GM23338 (cell line): ENCODE data around the gene GH1. TPM values are rescaled to one million over a fixed set of nuclear protein-coding genes. Genes with fewer than 3 reads are reported as not detected.
A peak's percentile ranks its signal among the peaks of the same experiment; 100 is the strongest.

Experiments
- ATAC-seq: fragments of 200-7000 bp; cut with Tn5 transposase; 3 replicates; pipeline ENCODE4 v1.9.1; 2020
- DNase-seq: peaks from one replicate; pipeline ENCODE4 v3.0.0-alpha.2; 2015; ENCODE audit warnings: low spot score
- H2AFZ ChIP-seq: fragments of 200-600 bp; sonication (generic); 2 replicates; pipeline ENCODE4 v1.8.0; 2016; ENCODE audit warnings: antibody characterized with exemption, mild to moderate bottlenecking, moderate library complexity
- H3F3A ChIP-seq: fragments of 200-600 bp; sonication (generic); replicated peaks from 2 replicates; pipeline ENCODE4 v1.8.0; 2017; ENCODE audit warnings: antibody characterized with exemption, mixed run types, low read depth
- H3K27ac ChIP-seq: fragments of 200-600 bp; sonication (generic); 2 replicates; pipeline ENCODE4 v1.6.1; 2016; ENCODE audit warnings: low read depth
- H3K27me3 ChIP-seq: fragments of 200-600 bp; sonication (generic); 2 replicates; pipeline ENCODE4 v1.8.0; 2016; ENCODE audit warnings: mild to moderate bottlenecking, mixed run types, moderate library complexity; ENCODE audit not compliant: insufficient read depth
- H3K36me3 ChIP-seq: fragments of 200-600 bp; sonication (generic); 2 replicates; pipeline ENCODE4 v1.8.0; 2016; ENCODE audit warnings: mild to moderate bottlenecking; ENCODE audit not compliant: insufficient read depth
- H3K4me1 ChIP-seq: fragments of 200-600 bp; sonication (generic); 2 replicates; pipeline ENCODE4 v1.8.0; 2016; ENCODE audit warnings: mild to moderate bottlenecking, moderate library complexity; ENCODE audit not compliant: insufficient read depth
- H3K4me2 ChIP-seq: fragments of 200-600 bp; sonication (generic); 2 replicates; pipeline ENCODE4 v1.7.1; 2017; ENCODE audit warnings: mixed run types
- H3K4me3 ChIP-seq: fragments of 200-600 bp; sonication (generic); 2 replicates; pipeline ENCODE4 v1.6.1; 2016; ENCODE audit warnings: mixed run types
- H3K79me2 ChIP-seq: fragments of 200-600 bp; sonication (generic); replicated peaks from 2 replicates; pipeline ENCODE4 v1.8.0; 2017; ENCODE audit warnings: mild to moderate bottlenecking; ENCODE audit not compliant: insufficient read depth
- H3K9me2 ChIP-seq: fragments of 200-600 bp; sonication (generic); 2 replicates; pipeline ENCODE4 v1.8.0; 2017; ENCODE audit not compliant: insufficient read depth
- H4K20me1 ChIP-seq: fragments of 200-600 bp; sonication (generic); replicated peaks from 2 replicates; pipeline ENCODE4 v1.8.0; 2017; ENCODE audit warnings: mild to moderate bottlenecking; ENCODE audit not compliant: insufficient read depth
- H3K27ac Mint-ChIP-seq: 2 replicates; pipeline ENCODE4 v1.8.0; 2020; ENCODE audit warnings: inconsistent platforms, mild to moderate bottlenecking, moderate library complexity, mixed read lengths
- H3K27me3 Mint-ChIP-seq: 3 replicates; pipeline ENCODE4 v1.8.0; 2022; ENCODE audit warnings: low read depth, mild to moderate bottlenecking, moderate library complexity, mixed read lengths, inconsistent platforms; ENCODE audit not compliant: insufficient read depth, poor library complexity
- H3K36me3 Mint-ChIP-seq: 3 replicates; pipeline ENCODE4 v1.8.0; 2021; ENCODE audit warnings: low read depth, mild to moderate bottlenecking, inconsistent platforms, moderate library complexity, mixed read lengths
- H3K4me1 Mint-ChIP-seq: 3 replicates; pipeline ENCODE4 v1.8.0; 2020; ENCODE audit warnings: mild to moderate bottlenecking, inconsistent platforms, mixed read lengths
- H3K4me3 Mint-ChIP-seq: 3 replicates; pipeline ENCODE4 v1.8.0; 2021; ENCODE audit warnings: moderate library complexity, mild to moderate bottlenecking, inconsistent platforms, mixed read lengths
- H3K9me3 Mint-ChIP-seq: 3 replicates; pipeline ENCODE4 v1.8.0; 2020; ENCODE audit warnings: moderate library complexity, mild to moderate bottlenecking, inconsistent platforms, mixed read lengths
- CREB1 ChIP-seq: fragments of 250-450 bp; sonication (Bioruptor Pico); IDR thresholded peaks from 2 replicates; pipeline ENCODE4 v1.5.0; 2020; ENCODE audit warnings: low read depth, mild to moderate bottlenecking, moderate library complexity
- JUNB ChIP-seq: IDR thresholded peaks from one replicate; pipeline ENCODE4 v1.6.1; 2016; ENCODE audit warnings: antibody characterized with exemption; ENCODE audit not compliant: unreplicated experiment
- REST ChIP-seq: IDR thresholded peaks from one replicate; pipeline ENCODE4 v1.6.1; 2018; ENCODE audit warnings: antibody characterized with exemption; ENCODE audit not compliant: unreplicated experiment
- ZNF331 ChIP-seq: fragments of 250-450 bp; sonication (Bioruptor Pico); IDR thresholded peaks from 2 replicates; pipeline ENCODE4 v1.5.0; 2020; ENCODE audit warnings: low read depth, mild to moderate bottlenecking, moderate library complexity
- polyA plus RNA-seq: library from polyadenylated mRNA; unstranded; fragments of >200 nt; fragmentation: Nextera tagmentation; extraction: Ambion mirVana; gene quantifications from 2 replicates; pipeline ENCODE4 v1.2.1, GENCODE V29; 2016
- total RNA-seq: library from RNA; depleted of rRNA; stranded (reverse); fragments of >200 nt; shearing (Covaris generic); gene quantifications from 2 replicates; pipeline ENCODE4 v1.2.3, GENCODE V29; 2014
- TF ChIP-seq, protein P1 (sequence below), 2 experiments: fragments of 200-600 bp in 1 of 2; sonication (generic) in 1 of 2; conservative IDR thresholded peaks; 2 replicates each; pipeline versions ENCODE4 v1.5.1 to v1.6.1; 2016 to 2017; ENCODE audit warnings: antibody characterized with exemption in 2 of 2, low read depth in 2 of 2, mild to moderate bottlenecking in 2 of 2, moderate library complexity in 1 of 2
- TF ChIP-seq, protein P2 (sequence below): IDR thresholded peaks from 2 replicates; pipeline ENCODE4 v1.6.1; 2016; ENCODE audit warnings: antibody characterized with exemption

GH1 gene
- total and polyA plus RNA-seq, 2 experiments from 2014 or later: 0.57 TPM; not detected in 1

DNA sequence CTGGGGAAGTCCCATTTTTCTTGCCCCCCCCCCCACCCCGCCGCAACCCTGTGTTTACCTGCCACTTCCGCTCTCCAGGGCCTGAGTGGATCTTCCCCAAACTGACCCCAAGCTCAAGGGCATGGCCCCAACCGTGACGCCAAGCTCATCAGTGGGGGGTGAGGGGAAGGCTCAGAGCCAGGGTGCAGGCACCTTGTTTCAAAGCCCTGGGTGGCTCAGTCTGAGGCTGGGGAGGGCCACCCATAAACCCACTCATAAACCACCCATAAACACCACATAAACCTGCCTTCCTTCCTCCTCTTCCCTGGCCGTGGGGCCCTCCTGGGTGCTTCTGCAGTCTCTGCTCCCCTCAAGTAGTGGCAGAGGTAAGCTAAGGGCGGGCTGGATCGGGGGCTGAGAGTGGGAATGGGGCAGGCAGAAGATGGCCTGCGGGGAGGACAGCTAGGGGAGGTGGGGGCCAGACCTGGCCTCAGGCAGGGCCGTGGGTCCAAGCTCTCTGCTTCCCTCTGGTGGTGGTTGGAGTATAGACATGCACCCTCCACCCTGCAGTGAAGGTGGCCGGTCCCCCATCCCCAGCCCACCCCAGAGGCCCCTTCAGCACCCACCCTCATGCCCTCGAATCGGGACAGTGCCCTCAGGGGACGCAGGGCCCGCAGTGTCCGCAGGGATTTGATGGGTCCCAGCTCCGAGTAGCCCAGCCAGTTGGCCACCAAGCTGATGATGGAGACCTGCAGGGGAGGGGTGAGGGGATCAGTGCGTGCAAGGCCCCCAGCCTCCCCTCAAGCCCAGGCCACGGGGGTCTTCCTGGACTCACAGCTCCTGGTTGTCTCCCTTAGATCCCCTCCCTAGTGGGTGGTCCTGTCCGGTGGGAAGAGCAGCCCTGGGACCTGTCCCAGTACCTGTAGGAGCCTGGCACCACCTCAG is 28.1 kb upstream of the GH1 start:
- Mint-ChIP-seq H3K27ac (no peak overlapping the region), H3K36me3 (peaks cover 19% of the 10 kb centered on the region), H3K4me3 (no peak overlapping the region), H3K4me1 (peaks cover 2% of the 10 kb centered on the region; the same call in 1 of the 3 replicates), H3K27me3 (peaks cover 1% of the 10 kb centered on the region), H3K9me3 (no peaks in the 10 kb centered on the region)
- TF ChIP-seq JUNB (no peak), ZNF331 (CRISPR knock-in tag) (no peak), CREB1 (CRISPR knock-in tag) (no peak)
- TF ChIP-seq, protein P1, sequence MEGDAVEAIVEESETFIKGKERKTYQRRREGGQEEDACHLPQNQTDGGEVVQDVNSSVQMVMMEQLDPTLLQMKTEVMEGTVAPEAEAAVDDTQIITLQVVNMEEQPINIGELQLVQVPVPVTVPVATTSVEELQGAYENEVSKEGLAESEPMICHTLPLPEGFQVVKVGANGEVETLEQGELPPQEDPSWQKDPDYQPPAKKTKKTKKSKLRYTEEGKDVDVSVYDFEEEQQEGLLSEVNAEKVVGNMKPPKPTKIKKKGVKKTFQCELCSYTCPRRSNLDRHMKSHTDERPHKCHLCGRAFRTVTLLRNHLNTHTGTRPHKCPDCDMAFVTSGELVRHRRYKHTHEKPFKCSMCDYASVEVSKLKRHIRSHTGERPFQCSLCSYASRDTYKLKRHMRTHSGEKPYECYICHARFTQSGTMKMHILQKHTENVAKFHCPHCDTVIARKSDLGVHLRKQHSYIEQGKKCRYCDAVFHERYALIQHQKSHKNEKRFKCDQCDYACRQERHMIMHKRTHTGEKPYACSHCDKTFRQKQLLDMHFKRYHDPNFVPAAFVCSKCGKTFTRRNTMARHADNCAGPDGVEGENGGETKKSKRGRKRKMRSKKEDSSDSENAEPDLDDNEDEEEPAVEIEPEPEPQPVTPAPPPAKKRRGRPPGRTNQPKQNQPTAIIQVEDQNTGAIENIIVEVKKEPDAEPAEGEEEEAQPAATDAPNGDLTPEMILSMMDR (conservative IDR thresholded peaks at IDR 0.05; ENCODE audit: low read depth in 2 of 2): peak; percentile 55 to 83
- TF ChIP-seq, protein P2, sequence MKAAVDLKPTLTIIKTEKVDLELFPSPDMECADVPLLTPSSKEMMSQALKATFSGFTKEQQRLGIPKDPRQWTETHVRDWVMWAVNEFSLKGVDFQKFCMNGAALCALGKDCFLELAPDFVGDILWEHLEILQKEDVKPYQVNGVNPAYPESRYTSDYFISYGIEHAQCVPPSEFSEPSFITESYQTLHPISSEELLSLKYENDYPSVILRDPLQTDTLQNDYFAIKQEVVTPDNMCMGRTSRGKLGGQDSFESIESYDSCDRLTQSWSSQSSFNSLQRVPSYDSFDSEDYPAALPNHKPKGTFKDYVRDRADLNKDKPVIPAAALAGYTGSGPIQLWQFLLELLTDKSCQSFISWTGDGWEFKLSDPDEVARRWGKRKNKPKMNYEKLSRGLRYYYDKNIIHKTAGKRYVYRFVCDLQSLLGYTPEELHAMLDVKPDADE: no peak
- Histone ChIP-seq H3K36me3 (no peaks in the 10 kb centered on the region), H3F3A (no peaks in the 10 kb centered on the region), H3K9me2 (no peaks in the 10 kb centered on the region), H3K4me1 (no peaks in the 10 kb centered on the region), H4K20me1 (no peaks in the 10 kb centered on the region), H2AFZ (no peak overlapping the region), H3K79me2 (no peaks in the 10 kb centered on the region), H3K27me3 (no peaks in the 10 kb centered on the region), H3K27ac (no peak overlapping the region), H3K4me2 (no peak overlapping the region), H3K4me3 (no peak overlapping the region)
- DNase-seq (peak; percentile 78), ATAC-seq (peak; percentile 83)

DNA sequence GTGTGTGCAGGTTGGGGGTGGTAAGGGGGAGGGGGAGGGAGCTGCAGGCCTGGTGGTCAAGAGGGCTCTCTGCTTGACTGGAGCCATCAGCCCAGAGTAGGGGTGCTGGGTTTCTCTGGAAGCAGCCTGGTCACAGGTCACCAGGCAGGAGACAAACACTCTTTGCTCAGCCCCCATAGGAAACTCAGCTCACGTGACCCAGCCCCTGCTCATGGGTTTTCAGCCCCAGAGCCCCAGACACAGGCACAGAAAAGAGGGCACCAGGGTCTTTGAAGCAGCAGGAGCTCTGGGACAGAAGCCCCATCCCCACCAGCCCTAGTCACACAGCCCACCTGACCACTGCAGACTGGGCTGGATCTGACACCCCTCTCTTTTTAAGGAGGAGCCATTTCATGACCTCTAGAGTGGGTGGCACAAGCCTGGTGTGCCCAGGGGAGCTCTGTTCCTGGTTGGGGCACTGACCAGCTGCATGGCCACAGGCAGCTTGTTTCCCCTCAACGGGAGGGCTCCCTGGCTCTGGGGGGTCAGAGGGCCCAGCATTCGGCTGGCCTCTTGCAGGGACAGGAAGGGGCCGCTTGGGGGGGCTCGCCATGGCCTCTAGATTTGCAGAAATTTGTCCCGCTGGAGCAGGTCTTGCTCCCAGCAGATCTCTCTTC is 27.3 kb upstream of the GH1 start:
- Mint-ChIP-seq H3K27ac (no peak overlapping the region), H3K4me1 (peaks cover 2% of the 10 kb centered on the region; the same call in 2 of the 3 replicates), H3K27me3 (peaks cover 1% of the 10 kb centered on the region), H3K9me3 (no peaks in the 10 kb centered on the region), H3K36me3 (peaks cover 27% of the 10 kb centered on the region), H3K4me3 (no peak overlapping the region)
- no peaks in the 10 kb centered on the region for H3K4me1 ChIP-seq
- H3K27ac ChIP-seq: no peak overlapping the region
- no peaks in the 10 kb centered on the region for H3K27me3 ChIP-seq
- no peak overlapping the region for H3K4me2 ChIP-seq
- no peaks in the 10 kb centered on the region for H3K9me2 ChIP-seq
- no peak for ATAC-seq
- no peaks in the 10 kb centered on the region for H3K36me3 ChIP-seq
- no peaks in the 10 kb centered on the region for H4K20me1 ChIP-seq
- TF ChIP-seq REST: no peak
- TF ChIP-seq, protein P1 (conservative IDR thresholded peaks at IDR 0.05; ENCODE audit: low read depth in 2 of 2): peak in 1 of 2 experiments; percentile 14; a peak in 1 of 4 replicates
- no peak for DNase-seq
- H2AFZ ChIP-seq: no peak overlapping the region
- H3K4me3 ChIP-seq: no peak overlapping the region
- H3K79me2 ChIP-seq: no peaks in the 10 kb centered on the region
- H3F3A ChIP-seq: no peaks in the 10 kb centered on the region
